DMS53 (cell line): Measurements from ENCODE around the gene TNKS2.
A peak's percentile ranks its signal among the peaks of the same experiment; 100 is the strongest.

Experiments
- DNase-seq: peaks from one replicate; lab custom pipeline; 2025; lab: John Stamatoyannopoulos, UW

The TNKS2 gene

DNA sequence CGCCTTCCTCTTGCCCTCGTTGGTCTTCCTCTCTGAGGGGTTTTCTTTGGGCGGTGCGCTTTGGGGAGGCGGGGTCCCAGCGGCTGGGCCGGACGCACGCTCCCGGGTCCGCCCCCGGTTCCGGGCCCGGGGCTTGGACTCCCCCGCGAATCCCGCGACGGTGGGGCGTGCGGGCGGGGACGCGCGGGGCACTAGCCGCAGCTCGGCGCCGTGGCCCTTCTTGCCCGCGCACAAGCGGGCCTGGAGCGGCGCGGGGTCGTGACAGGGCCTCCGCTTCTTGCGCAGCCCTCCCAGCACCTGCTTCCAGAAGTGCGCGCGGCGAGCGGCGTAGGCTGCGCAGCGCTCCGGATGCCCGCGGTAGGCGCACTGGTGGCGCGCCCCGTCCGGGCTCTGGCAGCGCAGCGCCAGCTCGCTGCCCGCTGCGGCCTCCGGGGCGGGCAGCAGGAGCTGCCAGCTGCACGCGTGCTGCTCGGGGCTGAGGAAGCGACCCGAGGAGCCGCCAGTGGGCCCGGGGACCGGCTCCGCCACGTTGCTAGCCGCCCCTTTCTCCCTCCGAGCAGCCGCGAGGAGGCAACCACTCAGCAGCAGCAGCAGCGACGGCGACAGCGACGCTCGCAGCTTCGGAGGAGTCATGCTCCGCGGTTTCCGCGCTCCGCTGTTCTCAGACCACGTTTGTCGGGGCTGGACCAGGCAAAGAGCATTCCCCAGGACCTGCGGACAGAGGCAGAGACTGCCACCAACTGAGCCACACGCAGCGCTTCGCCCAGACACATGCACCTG, 110.3 kb downstream of the TNKS2 start:
- DNase-seq, result peak; percentile 96

DNA sequence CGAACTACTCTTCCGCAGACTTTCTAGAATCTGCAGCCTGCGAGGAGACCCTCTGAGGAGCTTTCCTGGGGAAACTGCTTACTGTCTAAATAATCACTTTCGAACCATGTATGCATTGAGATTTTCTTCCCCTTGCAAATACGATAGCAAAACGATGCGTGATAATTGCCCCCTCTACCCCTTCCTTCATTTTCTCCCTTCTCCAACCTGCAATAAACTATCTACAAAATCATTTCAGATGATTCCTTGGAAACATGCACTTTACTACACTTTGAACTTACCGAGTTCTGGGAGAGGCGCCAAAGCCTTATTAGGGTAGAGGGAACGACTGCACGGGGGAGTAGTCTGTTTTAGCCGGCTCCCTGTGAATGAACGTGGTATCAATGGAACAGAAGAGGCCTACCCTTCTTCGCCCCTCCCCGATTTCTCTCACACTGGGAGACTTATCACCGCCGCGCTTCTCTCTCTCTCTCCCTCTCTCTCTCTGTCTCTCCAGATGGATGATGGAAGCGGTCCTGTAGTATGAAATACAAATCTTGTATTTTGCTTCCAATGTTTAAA, 111.0 kb downstream of the TNKS2 start, which contains the start of gene FGFBP3:
FGFBP3 (minus strand) TSS at position 370 of the 561 bp plus-strand sequence. CDS start 517 bp downstream, outside the sequence.
- peak; percentile 92 for DNase-seq

DNA sequence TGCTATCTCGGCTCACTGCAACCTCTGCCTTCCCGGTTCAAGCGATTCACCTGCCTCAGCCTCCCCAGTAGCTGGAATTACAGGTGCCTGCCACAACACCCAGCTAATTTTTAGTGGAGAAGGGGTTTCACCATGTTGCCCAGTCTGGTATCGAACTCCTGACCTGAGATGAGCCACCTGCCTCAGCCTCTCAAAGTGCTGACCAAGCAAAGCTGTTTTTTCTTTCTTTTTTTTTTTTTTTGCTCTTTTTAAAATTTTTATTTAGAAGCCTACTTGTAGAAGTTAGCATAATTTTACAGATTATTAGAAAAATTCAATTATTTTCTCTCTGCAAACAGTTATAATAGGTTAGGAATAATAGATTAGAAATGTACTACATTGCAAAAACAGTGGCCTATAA, 112.2 kb downstream of the TNKS2 start:
- no peak for DNase-seq
